GM19238 (cell line): ENCODE measurements around the gene RDX.

ENCODE experiments used
- DNase-seq: peaks from one replicate; pipeline ENCODE4 v3.0.0; 2011; ENCODE audit warnings: low spot score; ENCODE audit not compliant: insufficient read length

Gene RDX

GRCh38 chr11:110131386-110132123, 164.9 kb downstream of the RDX start:
- no peak for DNase-seq

GRCh38 chr11:110130642-110131238, 165.7 kb downstream of the RDX start:
- no peak for DNase-seq

- no peak for DNase-seq
Measured at GRCh38 chr11:110128161-110128560, 168.3 kb downstream of the RDX start.

- DNase-seq = no peak
Measured at GRCh38 chr11:110126936-110127335, 169.5 kb downstream of the RDX start.

- DNase-seq = no peak
Measured at GRCh38 chr11:110125632-110126031, 170.8 kb downstream of the RDX start.
